ENCODE results near the gene FAM3A. TPM values are rescaled to one million over a fixed set of nuclear protein-coding genes. Genes with fewer than 3 reads are reported as not detected.

Gene FAM3A
- total and polyA plus RNA-seq, 9 of the 15 experiments (the other 6 are each of a cell fraction or from before 2014, with no cell fraction given) = 0.75 to 70.6 (median 27.0) TPM

DNA sequence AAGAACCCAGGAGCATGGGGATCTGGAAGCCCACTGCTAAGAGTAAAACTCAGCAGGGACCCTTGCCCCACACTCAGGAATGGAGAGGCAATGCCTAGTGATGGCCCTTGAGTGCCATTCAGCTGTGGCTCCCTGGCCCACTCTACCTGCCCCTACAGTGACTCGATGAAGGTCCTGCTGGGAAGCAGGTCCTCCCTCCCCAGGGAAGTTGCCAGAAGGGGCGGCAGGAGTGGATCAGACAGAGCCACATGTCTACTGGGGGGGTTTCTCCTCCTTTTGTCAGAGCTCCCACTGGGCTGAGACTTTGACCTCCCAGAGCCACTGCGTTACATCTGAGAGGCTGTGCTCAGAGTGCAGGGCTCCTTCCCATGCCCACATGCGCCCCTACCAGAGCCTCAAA, 26.9 kb downstream of the FAM3A start:
- Histone ChIP-seq H3K36me3 (ENCODE audit: control insufficient read depth, insufficient read depth, low read length) (peaks cover 39% of the 10 kb centered on the region), H3K9me3 (replicated peaks; ENCODE audit: control insufficient read depth, insufficient read depth, low read depth, low read length) (no peaks in the 10 kb centered on the region), H3K79me2 (ENCODE audit: control insufficient read depth, insufficient read depth, low read length) (peaks cover 60% of the 10 kb centered on the region), H3K4me2 (ENCODE audit: insufficient read depth, low read length) (peak overlapping the region; percentile 93), H4K20me1 (replicated peaks; ENCODE audit: control insufficient read depth, insufficient read depth, low read length) (peaks cover 7% of the 10 kb centered on the region; the same call in 1 of the 2 replicates), H2AFZ (ENCODE audit: low read depth, low read length) (no peak overlapping the region), H3K9ac (ENCODE audit: insufficient read depth in 1 of 2, low read depth in 2 of 2, low read length in 2 of 2) (peak overlapping the region; percentile 85 to 96; a peak in 3 of 4 replicates), H3K9me1 (ENCODE audit: control insufficient read depth, insufficient read depth, low read length) (no peaks in the 10 kb centered on the region), H3K4me1 (replicated peaks in 1 of 2; ENCODE audit: control insufficient read depth in 2 of 2, insufficient read depth in 2 of 2, low read length in 2 of 2) (peaks cover 35 to 77% of the 10 kb centered on the region in 2 experiments), H3K4me3 (peak overlapping the region; percentile 72; the same call in 1 of the 2 replicates), H3K27me3 (ENCODE audit: control insufficient read depth in 2 of 2, insufficient read depth in 2 of 2, low read length in 2 of 2) (no peaks in the 10 kb centered on the region), H3K27ac (ENCODE audit: extremely low read depth, low read depth, low read length) (peak overlapping the region; percentile 87)
- no peak for ATAC-seq
- ChIA-PET POLR2A (interaction anchor here (0.7 to 1.5 kb wide), 3 partner anchors 8 to 51 kb away, joined by 3 to 5 read pairs (median 4); no protein-coding TSS in a partner anchor), CTCF (ENCODE audit: low intra/inter-chr PET ratio) (no interaction called here)
- WGBS (ENCODE audit: insufficient coverage, low coverage, missing lambda C conversion rate) = 62% methylated on average over 4 of the region's 4 CpGs
- TF ChIP-seq ESRRB (CRISPR knock-in tag; IDR thresholded peaks at IDR 0.05; ENCODE audit: borderline replicate concordance) (no peak), TAF9B (IDR thresholded peaks at IDR 0.05; ENCODE audit: partially characterized antibody) (no peak), ZBTB8A (IDR thresholded peaks at IDR 0.05; ENCODE audit: partially characterized antibody) (no peak), TGIF2 (CRISPR knock-in tag; IDR thresholded peaks at IDR 0.05) (no peak)
- TF ChIP-seq, protein P1, sequence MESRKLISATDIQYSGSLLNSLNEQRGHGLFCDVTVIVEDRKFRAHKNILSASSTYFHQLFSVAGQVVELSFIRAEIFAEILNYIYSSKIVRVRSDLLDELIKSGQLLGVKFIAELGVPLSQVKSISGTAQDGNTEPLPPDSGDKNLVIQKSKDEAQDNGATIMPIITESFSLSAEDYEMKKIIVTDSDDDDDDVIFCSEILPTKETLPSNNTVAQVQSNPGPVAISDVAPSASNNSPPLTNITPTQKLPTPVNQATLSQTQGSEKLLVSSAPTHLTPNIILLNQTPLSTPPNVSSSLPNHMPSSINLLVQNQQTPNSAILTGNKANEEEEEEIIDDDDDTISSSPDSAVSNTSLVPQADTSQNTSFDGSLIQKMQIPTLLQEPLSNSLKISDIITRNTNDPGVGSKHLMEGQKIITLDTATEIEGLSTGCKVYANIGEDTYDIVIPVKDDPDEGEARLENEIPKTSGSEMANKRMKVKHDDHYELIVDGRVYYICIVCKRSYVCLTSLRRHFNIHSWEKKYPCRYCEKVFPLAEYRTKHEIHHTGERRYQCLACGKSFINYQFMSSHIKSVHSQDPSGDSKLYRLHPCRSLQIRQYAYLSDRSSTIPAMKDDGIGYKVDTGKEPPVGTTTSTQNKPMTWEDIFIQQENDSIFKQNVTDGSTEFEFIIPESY (CRISPR knock-in tag; IDR thresholded peaks at IDR 0.05) = no peak
- DNase-seq (ENCODE audit: extremely low read depth in 1 of 4, low spot score in 3 of 4) = no peak
- intact Hi-C loops (cut with micrococcal nuclease) (loop anchor here (5.0 kb wide), 1 partner anchor 92 kb away; the partner anchor contains the start of gene RPL10), in situ Hi-C loops (cut with MboI) (no loop called here)
- no TSS peak for BruUV-seq (replicated peaks)
- FAIRE-seq = no peak
